Measurements from ENCODE around the gene PRSS48.

PRSS48 gene

DNA sequence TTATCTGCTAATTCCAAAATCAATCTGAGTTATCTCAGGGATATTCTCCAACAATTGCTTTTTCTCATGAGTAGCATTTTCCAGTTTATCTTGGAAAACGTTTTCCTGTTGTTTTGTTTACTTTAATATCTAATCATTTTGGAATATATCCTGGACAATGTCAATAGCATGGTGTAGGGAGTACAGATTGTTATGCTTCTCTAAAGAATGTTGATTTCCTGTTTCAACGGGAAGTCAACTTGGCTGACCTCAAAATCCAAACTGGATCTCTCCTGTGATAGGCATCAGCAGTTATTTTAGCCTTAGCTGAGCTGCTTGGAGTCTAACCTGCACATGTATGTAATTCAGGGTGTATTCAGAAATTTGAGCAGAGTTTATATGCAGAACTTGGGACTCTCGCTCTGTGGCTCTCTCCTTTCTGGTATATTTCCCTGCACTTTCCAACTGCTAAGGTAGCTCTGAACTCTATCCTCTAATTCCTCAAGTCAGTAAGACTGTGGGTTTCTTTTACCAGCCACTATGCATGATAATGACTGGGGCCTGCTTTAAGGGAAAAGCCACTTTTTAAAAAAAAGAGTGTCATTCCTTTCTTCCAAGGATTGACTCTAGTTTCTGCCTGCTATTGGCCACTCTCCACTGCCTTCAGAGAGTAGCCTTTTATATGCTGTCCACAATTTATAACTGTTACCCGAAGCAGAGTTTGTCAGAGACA is 7.7 kb downstream of the PRSS48 start:
- no peak overlapping the region for H3K9ac ChIP-seq (ENCODE audit: low read depth, low read length)
- no peak overlapping the region for H3K27ac ChIP-seq (ENCODE audit: low read length)
- H3K4me3 ChIP-seq (ENCODE audit: low read depth in 1 of 2, low read length in 2 of 2): no peak overlapping the region
- no peaks in the 10 kb centered on the region for H3K9me3 ChIP-seq (ENCODE audit: insufficient read depth, low read length, severe bottlenecking)
- H3K79me2 ChIP-seq (ENCODE audit: insufficient read depth, low read length): no peaks in the 10 kb centered on the region
- no peaks in the 10 kb centered on the region for H3K36me3 ChIP-seq (ENCODE audit: insufficient read depth, low read length)
- no peak overlapping the region for H3K4me2 ChIP-seq (ENCODE audit: insufficient read depth, low read length)
- no peak overlapping the region for H2AFZ ChIP-seq (ENCODE audit: low read depth, low read length)
- TF ChIP-seq EZH2 (IDR thresholded peaks at IDR 0.05; ENCODE audit: borderline replicate concordance, low read depth, low read length, severe bottlenecking): no peak
- TF ChIP-seq, protein P1, sequence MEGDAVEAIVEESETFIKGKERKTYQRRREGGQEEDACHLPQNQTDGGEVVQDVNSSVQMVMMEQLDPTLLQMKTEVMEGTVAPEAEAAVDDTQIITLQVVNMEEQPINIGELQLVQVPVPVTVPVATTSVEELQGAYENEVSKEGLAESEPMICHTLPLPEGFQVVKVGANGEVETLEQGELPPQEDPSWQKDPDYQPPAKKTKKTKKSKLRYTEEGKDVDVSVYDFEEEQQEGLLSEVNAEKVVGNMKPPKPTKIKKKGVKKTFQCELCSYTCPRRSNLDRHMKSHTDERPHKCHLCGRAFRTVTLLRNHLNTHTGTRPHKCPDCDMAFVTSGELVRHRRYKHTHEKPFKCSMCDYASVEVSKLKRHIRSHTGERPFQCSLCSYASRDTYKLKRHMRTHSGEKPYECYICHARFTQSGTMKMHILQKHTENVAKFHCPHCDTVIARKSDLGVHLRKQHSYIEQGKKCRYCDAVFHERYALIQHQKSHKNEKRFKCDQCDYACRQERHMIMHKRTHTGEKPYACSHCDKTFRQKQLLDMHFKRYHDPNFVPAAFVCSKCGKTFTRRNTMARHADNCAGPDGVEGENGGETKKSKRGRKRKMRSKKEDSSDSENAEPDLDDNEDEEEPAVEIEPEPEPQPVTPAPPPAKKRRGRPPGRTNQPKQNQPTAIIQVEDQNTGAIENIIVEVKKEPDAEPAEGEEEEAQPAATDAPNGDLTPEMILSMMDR (IDR thresholded peaks at IDR 0.05; ENCODE audit: borderline replicate concordance, extremely low read depth, low read length, poor library complexity, severe bottlenecking): no peak
- H4K20me1 ChIP-seq (ENCODE audit: insufficient read depth, low read length): no peaks in the 10 kb centered on the region
- H3K27me3 ChIP-seq (ENCODE audit: insufficient read depth, low read length, poor library complexity): no peaks in the 10 kb centered on the region
- ATAC-seq (ENCODE audit: insufficient read depth, low read depth) (no peak), DNase-seq (no peak)
- H3K4me1 ChIP-seq (ENCODE audit: insufficient read depth, low read length): no peaks in the 10 kb centered on the region

DNA sequence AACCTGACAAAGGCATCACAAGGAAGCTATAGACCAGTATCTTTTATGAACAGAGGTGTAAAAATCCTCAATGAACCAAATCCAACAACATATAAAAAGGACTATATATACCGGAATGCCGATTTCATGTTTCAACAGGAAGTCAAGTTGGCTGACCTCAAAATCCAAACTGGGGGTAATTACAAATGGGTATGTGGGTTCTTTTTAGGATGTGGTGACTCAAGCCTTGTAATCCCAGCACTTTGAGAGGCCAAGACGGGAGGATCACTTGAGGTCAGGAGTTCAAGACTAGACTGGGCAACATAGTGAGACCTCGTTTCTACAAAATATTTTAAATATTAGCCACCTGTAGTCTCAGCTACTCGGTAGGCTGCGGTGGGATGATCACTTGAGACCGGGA is 10.4 kb downstream of the PRSS48 start:
- no peaks in the 10 kb centered on the region for H3K9me3 ChIP-seq (ENCODE audit: insufficient read depth, low read length, severe bottlenecking)

DNA sequence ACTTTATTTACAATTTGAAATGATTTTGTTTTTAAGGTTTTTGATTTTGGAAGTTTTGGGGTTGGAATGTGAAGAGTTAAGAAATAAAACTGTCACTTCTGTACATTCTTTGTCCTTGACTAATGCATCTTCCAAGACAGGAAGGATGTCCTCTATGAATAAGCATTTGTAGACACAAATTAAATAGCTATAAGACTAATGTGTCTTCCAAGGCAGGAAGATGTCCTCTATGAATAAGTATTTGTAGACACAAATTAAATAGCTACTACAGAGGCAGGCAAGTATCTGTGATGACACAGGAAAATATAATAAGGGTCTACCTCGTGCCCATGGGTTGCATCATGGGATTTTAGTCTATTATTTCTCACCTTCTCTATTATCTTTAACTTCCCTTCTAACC is 14.5 kb downstream of the PRSS48 start:
- Histone ChIP-seq H3K9me3 (ENCODE audit: insufficient read depth, low read length, severe bottlenecking) (no peaks in the 10 kb centered on the region), H4K20me1 (ENCODE audit: insufficient read depth, low read length) (no peaks in the 10 kb centered on the region), H3K4me2 (ENCODE audit: insufficient read depth, low read length) (no peak overlapping the region), H2AFZ (ENCODE audit: low read depth, low read length) (no peak overlapping the region), H3K4me1 (ENCODE audit: insufficient read depth, low read length) (no peaks in the 10 kb centered on the region), H3K36me3 (ENCODE audit: insufficient read depth, low read length) (no peaks in the 10 kb centered on the region), H3K4me3 (ENCODE audit: low read depth in 1 of 2, low read length in 2 of 2) (no peak overlapping the region), H3K79me2 (ENCODE audit: insufficient read depth, low read length) (no peaks in the 10 kb centered on the region), H3K9ac (ENCODE audit: low read depth, low read length) (no peak overlapping the region), H3K27me3 (ENCODE audit: insufficient read depth, low read length, poor library complexity) (no peaks in the 10 kb centered on the region), H3K27ac (ENCODE audit: low read length) (no peak overlapping the region)
- no peak for DNase-seq
- no peak for ATAC-seq (ENCODE audit: insufficient read depth, low read depth)
- TF ChIP-seq, protein P1 (IDR thresholded peaks at IDR 0.05; ENCODE audit: borderline replicate concordance, extremely low read depth, low read length, poor library complexity, severe bottlenecking): no peak
- no peak for TF ChIP-seq EZH2 (IDR thresholded peaks at IDR 0.05; ENCODE audit: borderline replicate concordance, low read depth, low read length, severe bottlenecking)

More for the DNA sequence above, 10.4 kb downstream of the PRSS48 start:
- no peak overlapping the region for H3K4me3 ChIP-seq (ENCODE audit: low read depth in 1 of 2, low read length in 2 of 2)
- no peaks in the 10 kb centered on the region for H3K79me2 ChIP-seq (ENCODE audit: insufficient read depth, low read length)
- no peaks in the 10 kb centered on the region for H3K36me3 ChIP-seq (ENCODE audit: insufficient read depth, low read length)
- DNase-seq: no peak
- TF ChIP-seq EZH2 (IDR thresholded peaks at IDR 0.05; ENCODE audit: borderline replicate concordance, low read depth, low read length, severe bottlenecking): no peak
- TF ChIP-seq, protein P1 (IDR thresholded peaks at IDR 0.05; ENCODE audit: borderline replicate concordance, extremely low read depth, low read length, poor library complexity, severe bottlenecking): no peak
- ATAC-seq (ENCODE audit: insufficient read depth, low read depth): no peak
- no peaks in the 10 kb centered on the region for H4K20me1 ChIP-seq (ENCODE audit: insufficient read depth, low read length)
- H3K27me3 ChIP-seq (ENCODE audit: insufficient read depth, low read length, poor library complexity): no peaks in the 10 kb centered on the region
- no peak overlapping the region for H3K9ac ChIP-seq (ENCODE audit: low read depth, low read length)
- H3K4me2 ChIP-seq (ENCODE audit: insufficient read depth, low read length): no peak overlapping the region
- H3K4me1 ChIP-seq (ENCODE audit: insufficient read depth, low read length): no peaks in the 10 kb centered on the region
- H3K27ac ChIP-seq (ENCODE audit: low read length): no peak overlapping the region
- H2AFZ ChIP-seq (ENCODE audit: low read depth, low read length): no peak overlapping the region

Data from DND-41 (cell line).